ENCODE data around the gene RAMP1. TPM values are rescaled to one million over a fixed set of nuclear protein-coding genes. Genes with fewer than 3 reads are reported as not detected.

RAMP1 gene
- total and polyA plus RNA-seq, 2 of the 4 experiments (the other 2 are of a cell fraction): 15.8 to 77.1 TPM

GRCh38 chr2:237955640-237956401 is 96.4 kb downstream of the RAMP1 start:
- Histone ChIP-seq H3K36me3 (ENCODE audit: control insufficient read depth, insufficient read depth, low read length) (no peaks in the 10 kb centered on the region), H3K9me1 (ENCODE audit: insufficient read depth, low read length) (no peaks in the 10 kb centered on the region), H2BK5ac (ENCODE audit: low read depth, low read length, poor library complexity, severe bottlenecking) (no peak overlapping the region), H3K4me2 (ENCODE audit: low read depth, low read length) (peak overlapping the region; percentile 48), H3K27me3 (ENCODE audit: control insufficient read depth, insufficient read depth, low read length) (peaks cover 23% of the 10 kb centered on the region), H3K79me1 (ENCODE audit: low read depth in 1 of 2, low read length in 2 of 2) (no peaks in the 10 kb centered on the region), H2BK20ac (ENCODE audit: low read depth, low read length) (no peak overlapping the region), H4K8ac (ENCODE audit: low read depth in 2 of 2, low read length in 2 of 2) (no peak overlapping the region), H3K9ac (ENCODE audit: low read depth, low read length) (peak overlapping the region; percentile 29; the same call in 1 of the 2 replicates), H4K5ac (ENCODE audit: low read depth, low read length) (peak overlapping the region; percentile 35; the same call in 1 of the 2 replicates), H4K20me1 (ENCODE audit: insufficient read depth, low read length) (no peaks in the 10 kb centered on the region), H2BK120ac (ENCODE audit: low read depth, low read length) (no peak overlapping the region), H3K23ac (ENCODE audit: low read depth, low read length) (no peak overlapping the region), H2AK5ac (ENCODE audit: low read depth, low read length) (no peak overlapping the region), H3K18ac (ENCODE audit: low read depth, low read length) (peak overlapping the region; percentile 39; the same call in 1 of the 2 replicates), H3K56ac (ENCODE audit: extremely low read depth, insufficient read depth, low read length) (no peak overlapping the region), H2BK15ac (ENCODE audit: low read depth, low read length) (no peak overlapping the region), H3K14ac (replicated peaks; ENCODE audit: low read depth, low read length) (no peak overlapping the region), H3K4me1 (ENCODE audit: control insufficient read depth, insufficient read depth, low read length) (peaks cover 2% of the 10 kb centered on the region; the same call in 1 of the 2 replicates), H4K91ac (ENCODE audit: insufficient read depth, low read depth, low read length) (no peak overlapping the region), H3K4ac (ENCODE audit: low read depth, low read length) (no peak overlapping the region; the same call in 1 of the 2 replicates), H3K27ac (ENCODE audit: insufficient read depth, low read length) (no peak overlapping the region), H2AFZ (replicated peaks; ENCODE audit: low read length, poor library complexity) (peak overlapping the region; percentile 85), H2AK9ac (replicated peaks; ENCODE audit: low read depth, low read length, poor library complexity) (no peak overlapping the region), H3K9me3 (ENCODE audit: control insufficient read depth, insufficient read depth, low read length) (0 out of 2 replicates have a peak, but pooled peaks cover 2% of the 10 kb centered on the region), H3K4me3 (ENCODE audit: insufficient read depth, low read depth, low read length) (peak overlapping the region; percentile 24; the same call in 1 of the 2 replicates)
- DNase-seq: no peak
- ChIA-PET POLR2A (ENCODE audit: unreplicated experiment) (no interaction called here), CTCF (no interaction called here)
- 7% methylated on average over 45 of the region's 64 CpGs; no CpG with 5 or more reads in 1 of the 2 experiments for WGBS, 2 experiments (ENCODE audit: extremely low coverage in 2 of 2, insufficient read length in 1 of 2)
- dilution Hi-C loops (cut with HindIII; ENCODE audit: low sequenced_read_pairs, unreplicated experiment) (no loop called here), intact Hi-C loops (cut with micrococcal nuclease) (no loop called here), in situ Hi-C loops (cut with MboI; ENCODE audit: low sequenced_read_pairs) (no loop called here)
- TF ChIP-seq NFE2L2 (IDR thresholded peaks at IDR 0.05; ENCODE audit: low read depth, low read length) (no peak), FOS (IDR thresholded peaks at IDR 0.05; ENCODE audit: low read depth, low read length) (no peak), SMC3 (IDR thresholded peaks at IDR 0.05; ENCODE audit: low read depth, low read length) (no peak), RAD21 (IDR thresholded peaks at IDR 0.05; ENCODE audit: low read length) (no peak), RFX5 (IDR thresholded peaks at IDR 0.05; ENCODE audit: low read depth, low read length) (no peak), CEBPB (IDR thresholded peaks at IDR 0.05; ENCODE audit: low read depth, low read length) (no peak), CTCF (conservative IDR thresholded peaks at IDR 0.05; ENCODE audit: low read depth, low read length) (no peak), BHLHE40 (IDR thresholded peaks at IDR 0.05; ENCODE audit: low read depth, low read length) (no peak), USF2 (IDR thresholded peaks at IDR 0.05; ENCODE audit: low read depth, low read length) (no peak), ELK1 (IDR thresholded peaks at IDR 0.05; ENCODE audit: borderline replicate concordance, low read depth, low read length) (no peak), MAZ (IDR thresholded peaks at IDR 0.05; ENCODE audit: borderline replicate concordance, low read depth, low read length) (no peak)
- peak; percentile 85 for ATAC-seq (ENCODE audit: low read depth)
- no TSS peak for BruUV-seq (replicated peaks)
